Peyer's patch (tissue), 4 donors: ENCODE measurements around the gene AP2A1.

Experiments
- POLR2A ChIP-seq, 2 donors: fragments of 450-650 bp; IDR thresholded peaks; one replicate each; pipeline ENCODE4 v1.5.1; 2017; ENCODE audit warnings: antibody characterized with exemption in 2 of 2, mild to moderate bottlenecking in 2 of 2, moderate library complexity in 2 of 2
- TF ChIP-seq, protein P1 (sequence below), 6 experiments: fragments of 450-650 bp in 4 of 6; fragments of 200-600 bp in 2 of 6; sonication (generic) in 1 of 6; IDR thresholded peaks; one replicate each; pipeline ENCODE4 v1.5.1; 2017 to 2019; ENCODE audit warnings: antibody characterized with exemption in 6 of 6, mild to moderate bottlenecking in 3 of 6, moderate library complexity in 1 of 6

DNA sequence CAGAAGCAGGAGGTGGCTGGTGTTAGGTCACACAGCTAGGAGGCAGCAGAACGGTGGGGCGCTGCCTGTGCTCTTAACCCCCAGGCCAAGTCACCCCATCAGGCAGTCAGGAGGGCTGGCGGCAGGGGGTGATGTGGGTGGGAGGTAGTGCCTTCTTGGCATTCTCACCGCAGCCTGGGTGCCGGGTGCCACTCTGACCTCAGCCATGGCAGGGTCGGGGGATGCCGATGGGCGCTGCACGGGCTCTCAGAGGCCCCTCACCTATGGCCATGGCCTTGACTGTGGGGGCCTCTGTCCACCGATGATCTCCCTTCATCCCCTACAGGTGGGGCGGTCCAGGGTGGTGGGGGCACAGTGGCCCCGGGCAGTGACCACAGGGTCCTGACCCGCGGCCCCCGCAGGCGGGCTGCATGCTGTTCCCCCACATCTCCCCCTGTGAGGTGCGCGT is 89.8 kb downstream of the AP2A1 start:
- no peak for TF ChIP-seq POLR2A (IDR thresholded peaks at IDR 0.05)
- TF ChIP-seq, protein P1, sequence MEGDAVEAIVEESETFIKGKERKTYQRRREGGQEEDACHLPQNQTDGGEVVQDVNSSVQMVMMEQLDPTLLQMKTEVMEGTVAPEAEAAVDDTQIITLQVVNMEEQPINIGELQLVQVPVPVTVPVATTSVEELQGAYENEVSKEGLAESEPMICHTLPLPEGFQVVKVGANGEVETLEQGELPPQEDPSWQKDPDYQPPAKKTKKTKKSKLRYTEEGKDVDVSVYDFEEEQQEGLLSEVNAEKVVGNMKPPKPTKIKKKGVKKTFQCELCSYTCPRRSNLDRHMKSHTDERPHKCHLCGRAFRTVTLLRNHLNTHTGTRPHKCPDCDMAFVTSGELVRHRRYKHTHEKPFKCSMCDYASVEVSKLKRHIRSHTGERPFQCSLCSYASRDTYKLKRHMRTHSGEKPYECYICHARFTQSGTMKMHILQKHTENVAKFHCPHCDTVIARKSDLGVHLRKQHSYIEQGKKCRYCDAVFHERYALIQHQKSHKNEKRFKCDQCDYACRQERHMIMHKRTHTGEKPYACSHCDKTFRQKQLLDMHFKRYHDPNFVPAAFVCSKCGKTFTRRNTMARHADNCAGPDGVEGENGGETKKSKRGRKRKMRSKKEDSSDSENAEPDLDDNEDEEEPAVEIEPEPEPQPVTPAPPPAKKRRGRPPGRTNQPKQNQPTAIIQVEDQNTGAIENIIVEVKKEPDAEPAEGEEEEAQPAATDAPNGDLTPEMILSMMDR (IDR thresholded peaks at IDR 0.05): no peak
